ENCODE data around the gene ZBTB17. TPM values are rescaled to one million over a fixed set of nuclear protein-coding genes. Genes with fewer than 3 reads are reported as not detected.

ZBTB17 gene
- total and polyA plus RNA-seq, 2 of the 4 experiments (the other 2 are of a cell fraction), result 26.3 to 58.2 TPM

GRCh38 chr1:15923241-15923640 lies 52.7 kb downstream of the ZBTB17 start:
- Histone ChIP-seq H2BK15ac (ENCODE audit: low read depth, low read length) (no peak overlapping the region), H3K27me3 (ENCODE audit: control insufficient read depth, insufficient read depth, low read length) (no peaks in the 10 kb centered on the region), H2AK5ac (ENCODE audit: low read depth, low read length) (0 out of 2 replicates have a peak overlapping the region, but pooled peaks have one; percentile 47), H3K4me2 (ENCODE audit: low read depth, low read length) (no peak overlapping the region), H3K4me3 (ENCODE audit: insufficient read depth, low read depth, low read length) (no peak overlapping the region), H3K9me3 (ENCODE audit: control insufficient read depth, insufficient read depth, low read length) (no peaks in the 10 kb centered on the region), H3K4ac (ENCODE audit: low read depth, low read length) (no peak overlapping the region), H3K36me3 (ENCODE audit: control insufficient read depth, insufficient read depth, low read length) (peaks cover 21% of the 10 kb centered on the region), H2BK20ac (ENCODE audit: low read depth, low read length) (no peak overlapping the region; the same call in 1 of the 2 replicates), H4K20me1 (ENCODE audit: insufficient read depth, low read length) (no peaks in the 10 kb centered on the region), H4K8ac (ENCODE audit: low read depth in 2 of 2, low read length in 2 of 2) (no peak overlapping the region), H4K91ac (ENCODE audit: insufficient read depth, low read depth, low read length) (no peak overlapping the region), H4K5ac (ENCODE audit: low read depth, low read length) (no peak overlapping the region), H3K23ac (ENCODE audit: low read depth, low read length) (no peak overlapping the region; the same call in 1 of the 2 replicates), H3K27ac (ENCODE audit: insufficient read depth, low read length) (no peak overlapping the region), H3K4me1 (ENCODE audit: control insufficient read depth, insufficient read depth, low read length) (peaks cover 14% of the 10 kb centered on the region; the same call in 1 of the 2 replicates), H3K79me1 (ENCODE audit: low read depth in 1 of 2, low read length in 2 of 2) (peaks cover 17 to 58% of the 10 kb centered on the region in 2 experiments), H3K14ac (replicated peaks; ENCODE audit: low read depth, low read length) (peak overlapping the region; percentile 52; the same call in 1 of the 2 replicates), H3K9ac (ENCODE audit: low read depth, low read length) (no peak overlapping the region), H2AK9ac (replicated peaks; ENCODE audit: low read depth, low read length, poor library complexity) (no peak overlapping the region), H3K18ac (ENCODE audit: low read depth, low read length) (no peak overlapping the region), H2AFZ (replicated peaks; ENCODE audit: low read length, poor library complexity) (no peak overlapping the region), H3K56ac (ENCODE audit: extremely low read depth, insufficient read depth, low read length) (no peak overlapping the region), H2BK120ac (ENCODE audit: low read depth, low read length) (0 out of 2 replicates have a peak overlapping the region, but pooled peaks have one; percentile 52), H3K9me1 (ENCODE audit: insufficient read depth, low read length) (peaks cover 3% of the 10 kb centered on the region), H2BK5ac (ENCODE audit: low read depth, low read length, poor library complexity, severe bottlenecking) (no peak overlapping the region)
- WGBS, 2 experiments (ENCODE audit: extremely low coverage in 2 of 2, insufficient read length in 1 of 2), result no CpG with 5 or more reads among the region's 2 CpGs
- intact Hi-C loops (cut with micrococcal nuclease) (no loop called here), in situ Hi-C loops (cut with MboI; ENCODE audit: low sequenced_read_pairs) (no loop called here), dilution Hi-C loops (cut with HindIII; ENCODE audit: low sequenced_read_pairs, unreplicated experiment) (no loop called here)
- ChIA-PET POLR2A (ENCODE audit: unreplicated experiment) (interaction anchor here (0.8 kb wide), 1 partner anchor 89 kb away, joined by 5 read pairs; no protein-coding TSS in a partner anchor), CTCF (interaction anchor here (0.5 to 0.9 kb wide), 3 partner anchors 16 to 107 kb away, joined by 3 read pairs; no protein-coding TSS in a partner anchor)
- DNase-seq (peak; percentile 52), ATAC-seq (ENCODE audit: low read depth) (0 out of 2 replicates have a peak, but pooled peaks have one; percentile 30)
- TF ChIP-seq RCOR1 (IDR thresholded peaks at IDR 0.05; ENCODE audit: insufficient replicate concordance, low read length) (no peak), BHLHE40 (IDR thresholded peaks at IDR 0.05; ENCODE audit: low read depth, low read length) (no peak), POLR2A (IDR thresholded peaks at IDR 0.05; ENCODE audit: low read depth, low read length) (no peak), MAZ (IDR thresholded peaks at IDR 0.05; ENCODE audit: borderline replicate concordance, low read depth, low read length) (no peak), MXI1 (IDR thresholded peaks at IDR 0.05; ENCODE audit: borderline replicate concordance, low read depth, low read length) (no peak), NFE2L2 (IDR thresholded peaks at IDR 0.05; ENCODE audit: low read depth, low read length) (no peak), MAFK (IDR thresholded peaks at IDR 0.05; ENCODE audit: low read depth, low read length) (no peak), FOS (IDR thresholded peaks at IDR 0.05; ENCODE audit: low read depth, low read length) (no peak), RFX5 (IDR thresholded peaks at IDR 0.05; ENCODE audit: low read depth, low read length) (no peak), SMC3 (IDR thresholded peaks at IDR 0.05; ENCODE audit: low read depth, low read length) (no peak), CEBPB (IDR thresholded peaks at IDR 0.05; ENCODE audit: low read depth, low read length) (no peak), RAD21 (IDR thresholded peaks at IDR 0.05; ENCODE audit: low read length) (no peak)
- TF ChIP-seq, protein P1, sequence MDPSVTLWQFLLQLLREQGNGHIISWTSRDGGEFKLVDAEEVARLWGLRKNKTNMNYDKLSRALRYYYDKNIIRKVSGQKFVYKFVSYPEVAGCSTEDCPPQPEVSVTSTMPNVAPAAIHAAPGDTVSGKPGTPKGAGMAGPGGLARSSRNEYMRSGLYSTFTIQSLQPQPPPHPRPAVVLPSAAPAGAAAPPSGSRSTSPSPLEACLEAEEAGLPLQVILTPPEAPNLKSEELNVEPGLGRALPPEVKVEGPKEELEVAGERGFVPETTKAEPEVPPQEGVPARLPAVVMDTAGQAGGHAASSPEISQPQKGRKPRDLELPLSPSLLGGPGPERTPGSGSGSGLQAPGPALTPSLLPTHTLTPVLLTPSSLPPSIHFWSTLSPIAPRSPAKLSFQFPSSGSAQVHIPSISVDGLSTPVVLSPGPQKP (IDR thresholded peaks at IDR 0.05; ENCODE audit: borderline replicate concordance, low read depth, low read length), result no peak
- BruUV-seq (replicated peaks), result no TSS peak
